C4-2B (cell line): Measurements from ENCODE around the gene COL4A2.
"Not testable (repeated sequence)": the region's sequence is repeated elsewhere in the genome, so short reads cannot be mapped to it uniquely, and the experiment has no call there.

Source experiments
- H3K27ac ChIP-seq: fragments of 450-650 bp; 2 replicates; pipeline ENCODE4 v1.5.1; 2017
- CTCF ChIP-seq: fragments of 450-650 bp; conservative IDR thresholded peaks from 2 replicates; pipeline ENCODE4 v1.5.1; 2017; ENCODE audit warnings: mild to moderate bottlenecking
- ZFX ChIP-seq: fragments of 450-650 bp; IDR thresholded peaks from 2 replicates; pipeline ENCODE4 v1.6.1; 2017

The COL4A2 gene

DNA sequence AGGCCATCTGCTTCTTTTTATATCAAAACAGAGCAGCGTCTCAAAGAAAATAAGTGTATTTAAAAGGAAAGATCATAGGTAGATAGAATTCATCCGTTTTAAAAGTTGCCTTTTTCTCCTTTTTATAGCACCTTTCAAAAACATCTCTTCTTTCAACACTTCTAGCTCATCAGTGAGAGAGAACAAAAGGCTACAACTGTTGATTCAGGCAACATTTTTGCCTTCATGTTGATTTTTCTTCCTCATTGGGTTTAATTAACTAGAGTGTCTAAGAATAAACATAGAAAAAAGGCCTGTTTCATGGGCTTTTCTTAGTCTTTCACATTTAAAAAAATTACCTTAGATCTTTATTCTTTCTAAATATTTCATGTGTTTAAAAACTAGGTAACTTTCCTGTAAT is 13.6 kb downstream of the COL4A2 start:
- TF ChIP-seq ZFX (no peak), CTCF (no peak)
- no peak overlapping the region for H3K27ac ChIP-seq

GRCh38 chr13:110321573-110321972 is 14.5 kb downstream of the COL4A2 start:
- not testable (repeated sequence) for H3K27ac ChIP-seq

DNA sequence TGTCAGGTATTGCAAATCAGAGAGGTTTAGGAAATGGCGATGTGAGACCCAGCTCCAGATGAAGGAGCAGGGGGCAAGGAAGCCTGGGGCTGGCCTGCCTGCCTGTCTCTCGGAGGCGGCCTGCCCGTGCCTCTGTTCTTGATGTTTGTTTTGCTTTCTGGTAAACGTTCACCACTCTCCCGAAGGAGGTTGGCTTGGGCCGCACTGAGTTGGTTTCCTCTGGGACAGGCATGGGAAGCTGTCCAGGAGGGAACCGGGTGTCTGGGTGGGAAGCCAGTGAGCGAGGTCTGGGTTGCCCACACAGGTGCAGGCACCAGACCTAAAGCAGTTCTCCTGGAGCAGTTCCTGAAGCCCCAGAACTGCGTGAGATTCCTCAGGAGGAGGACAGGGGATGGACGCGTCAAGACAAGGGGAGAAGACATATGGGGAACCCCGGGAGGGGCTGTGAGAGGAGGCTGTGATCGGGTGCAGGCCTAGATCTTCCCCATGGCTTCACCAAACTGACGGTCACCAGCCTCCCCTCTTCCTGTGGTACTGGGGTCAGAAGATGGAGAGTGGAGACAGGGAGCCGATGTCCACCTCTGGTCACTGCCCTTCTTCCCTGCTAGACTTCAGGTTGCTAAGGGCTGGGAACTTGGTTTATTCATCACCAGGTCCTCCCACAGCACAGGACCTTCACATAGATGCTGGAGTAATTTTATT is 15.2 kb downstream of the COL4A2 start:
- TF ChIP-seq CTCF (no peak), ZFX (no peak)
- no peak overlapping the region for H3K27ac ChIP-seq

- H3K27ac ChIP-seq = no peak overlapping the region
- TF ChIP-seq ZFX = no peak
- no peak for TF ChIP-seq CTCF
These were observed 15.7 kb downstream of the COL4A2 start for GRCh38 chr13:110322828-110323171.

GRCh38 chr13:110323172-110323891 is 16.2 kb downstream of the COL4A2 start:
- no peak overlapping the region for H3K27ac ChIP-seq
- TF ChIP-seq ZFX (no peak), CTCF (no peak)

DNA sequence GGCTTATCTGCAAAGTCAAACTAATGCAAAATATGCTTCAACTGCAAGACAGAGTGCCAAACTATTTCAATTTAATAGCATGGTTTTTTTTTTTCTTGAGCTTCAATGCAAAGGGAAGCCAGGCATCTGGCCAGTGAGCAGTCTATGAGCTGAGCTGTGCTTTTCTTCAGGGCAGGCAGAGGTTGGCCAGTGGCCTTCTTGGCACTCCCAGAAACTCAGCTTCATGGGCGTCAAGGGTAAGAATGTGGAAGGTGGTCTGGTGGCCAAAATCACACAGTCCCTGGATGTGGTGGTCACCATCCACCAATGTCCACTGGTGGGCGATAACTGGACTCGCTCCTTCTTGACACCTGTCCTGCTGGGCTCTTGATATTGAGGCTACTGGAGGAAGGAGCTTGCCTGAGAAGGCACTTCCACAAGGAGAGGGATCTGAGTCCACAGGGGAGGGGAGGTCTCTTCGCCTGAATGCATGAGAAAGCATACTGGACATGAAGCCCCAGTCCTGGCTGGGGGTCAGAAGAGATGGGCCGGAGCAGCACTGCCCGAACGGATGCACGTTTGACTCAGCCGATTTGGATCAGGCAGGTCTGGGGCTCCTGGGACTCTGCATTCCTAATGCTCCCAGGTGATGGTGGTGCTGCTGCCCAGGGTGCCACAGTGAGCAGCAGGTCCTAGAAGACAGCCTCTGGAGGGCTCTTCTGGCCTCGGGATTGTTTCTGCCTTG is 17.1 kb downstream of the COL4A2 start:
- TF ChIP-seq ZFX (no peak), CTCF (no peak)
- no peak overlapping the region for H3K27ac ChIP-seq

DNA sequence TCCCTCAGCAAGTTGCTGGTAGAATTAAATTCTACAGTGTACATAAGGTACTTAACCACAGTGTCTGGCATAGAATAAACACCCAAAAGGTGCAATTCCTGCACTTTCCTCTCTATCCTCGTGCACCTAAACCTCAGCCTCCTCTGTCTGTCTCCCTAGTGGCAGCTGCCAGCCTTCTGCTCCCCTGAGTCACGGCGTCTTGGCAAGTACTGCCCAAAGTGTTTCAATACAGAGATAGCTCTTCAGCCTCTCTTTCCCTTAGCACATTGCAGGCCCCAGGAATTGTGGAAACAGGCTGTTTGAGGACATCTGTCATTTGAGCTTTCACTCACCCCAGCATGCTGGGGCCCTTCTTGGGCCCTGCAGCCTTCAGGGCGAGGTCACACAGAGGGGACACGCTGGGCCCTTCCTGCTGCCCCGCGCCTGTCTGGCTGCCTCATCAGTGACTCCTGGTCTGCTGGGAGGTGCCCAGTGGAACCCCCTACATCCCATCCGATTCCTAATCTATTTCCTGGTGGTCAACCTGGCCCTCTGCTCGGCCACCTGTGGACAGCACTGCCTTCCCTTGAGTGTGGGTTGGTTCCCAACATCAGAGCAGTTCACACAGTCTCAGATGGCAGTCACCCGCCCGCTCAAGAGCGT is 19.3 kb downstream of the COL4A2 start:
- no peak overlapping the region for H3K27ac ChIP-seq
- no peak for TF ChIP-seq CTCF
- TF ChIP-seq ZFX = no peak
